CD4-positive, alpha-beta T cell treated with Interleukin-4 for 4 hours (primary cell): ENCODE data around the gene MS4A13.
"Not testable (repeated sequence)": the region's sequence is repeated elsewhere in the genome, so short reads cannot be mapped to it uniquely, and the experiment has no call there.

Experiments used
- DNase-seq: peaks from one replicate; pipeline ENCODE4 v3.0.0-alpha.2; 2020

Gene MS4A13

DNA sequence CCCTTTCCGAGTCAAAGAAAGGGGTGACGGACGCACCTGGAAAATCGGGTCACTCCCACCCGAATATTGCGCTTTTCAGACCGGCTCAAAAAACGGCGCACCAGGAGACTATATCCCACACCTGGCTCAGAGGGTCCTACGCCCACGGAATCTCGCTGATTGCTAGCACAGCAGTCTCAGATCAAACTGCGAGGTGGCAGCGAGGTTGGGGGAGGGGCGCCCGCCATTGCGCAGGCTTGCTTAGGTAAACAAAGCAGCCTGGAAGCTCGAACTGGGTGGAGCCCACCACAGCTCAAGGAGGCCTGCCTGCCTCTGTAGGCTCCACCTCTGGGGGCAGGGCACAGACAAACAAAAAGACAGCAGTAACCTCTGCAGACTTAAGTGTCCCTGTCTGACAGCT lies 17.2 kb downstream of the MS4A13 start:
- not testable (repeated sequence) for DNase-seq

GRCh38 chr11:60538627-60539026 lies 23.4 kb downstream of the MS4A13 start:
- DNase-seq = not testable (repeated sequence)

GRCh38 chr11:60544077-60544476 lies 28.9 kb downstream of the MS4A13 start:
- DNase-seq = no peak

GRCh38 chr11:60561254-60561653 lies 46.1 kb downstream of the MS4A13 start:
- DNase-seq = no peak

GRCh38 chr11:60563553-60564235 lies 48.5 kb downstream of the MS4A13 start:
- no peak for DNase-seq

DNA sequence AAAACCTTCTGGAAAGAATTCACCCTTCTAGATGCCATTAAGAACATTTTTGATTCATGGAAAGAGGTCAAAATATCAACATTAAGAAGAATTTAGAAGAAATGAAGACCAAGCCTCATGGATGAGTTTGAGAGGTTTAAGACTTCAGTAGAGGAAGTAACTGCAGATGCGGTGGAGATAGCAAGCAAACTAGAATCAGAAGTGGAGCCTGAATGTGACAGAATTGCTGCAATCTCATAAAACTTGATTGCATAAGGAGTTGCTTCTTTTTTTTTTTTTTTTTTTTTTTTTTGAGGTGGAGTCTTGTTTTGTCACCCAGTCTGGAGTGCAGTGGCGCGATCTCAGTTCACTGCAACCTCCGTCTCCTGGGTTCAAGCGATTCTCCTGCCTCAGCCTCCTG lies 51.6 kb downstream of the MS4A13 start:
- DNase-seq = no peak

DNA sequence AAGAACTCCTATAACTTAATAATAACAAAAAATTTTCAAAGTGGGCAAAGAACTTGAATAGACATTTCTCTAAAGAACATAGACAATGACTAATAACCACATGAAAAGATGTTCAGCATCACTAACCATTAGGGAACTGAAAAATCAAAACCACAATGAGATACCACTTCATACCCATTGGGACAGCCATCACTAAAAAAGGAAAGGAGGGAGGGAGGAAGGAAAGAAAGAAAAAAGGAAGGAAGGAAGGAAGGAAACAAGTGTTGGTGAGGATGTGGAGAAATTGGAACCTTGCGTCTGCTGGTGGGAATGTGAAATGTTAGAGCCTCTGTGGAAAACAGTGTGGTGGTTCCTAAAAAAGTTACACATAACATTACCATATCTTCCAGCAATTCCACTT lies 55.8 kb downstream of the MS4A13 start:
- no peak for DNase-seq

DNA sequence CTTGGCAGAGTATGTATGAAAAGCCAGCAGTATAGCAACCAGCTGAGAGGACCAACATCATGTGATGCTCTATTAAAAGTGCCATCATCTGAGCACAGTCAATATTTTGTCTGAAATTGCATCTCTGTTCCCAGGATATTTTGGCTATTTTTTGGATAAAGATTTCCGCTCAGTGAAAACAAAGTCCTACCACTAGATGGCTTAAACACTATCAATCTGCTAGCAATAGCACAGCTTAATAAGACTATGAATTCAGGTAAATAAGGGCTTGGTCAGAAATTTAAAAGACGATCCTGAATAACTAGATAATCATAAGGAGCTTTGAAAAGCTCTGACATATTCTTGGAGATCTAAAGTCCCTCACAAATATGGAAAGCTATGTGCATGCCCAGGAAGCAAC lies 74.4 kb downstream of the MS4A13 start:
- DNase-seq = no peak
